ENCODE data around the gene MYCL.
"Not testable (repeated sequence)": the region's sequence is repeated elsewhere in the genome, so short reads cannot be mapped to it uniquely, and the experiment has no call there.

DNA sequence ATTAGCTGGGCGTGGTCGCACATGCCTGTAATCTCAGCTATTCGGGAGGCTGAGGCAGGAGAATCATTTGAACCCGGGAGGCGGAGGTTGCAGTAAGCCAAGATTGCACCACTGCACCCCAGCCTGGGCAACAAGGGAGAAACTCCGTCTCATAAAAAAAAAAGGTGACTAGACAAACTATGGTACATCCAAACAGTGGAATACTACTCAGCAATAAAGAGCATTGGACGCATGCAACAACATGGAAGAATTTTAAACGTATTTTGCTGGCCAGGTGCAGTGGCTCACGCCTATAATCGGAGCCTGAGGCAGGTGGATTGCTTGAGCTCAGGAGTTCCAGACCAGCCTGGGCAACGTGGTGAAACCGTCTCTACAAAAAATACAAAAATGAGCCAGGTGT is 30.7 kb downstream of the MYCL start:
- TF ChIP-seq TARDBP (IDR thresholded peaks at IDR 0.05; ENCODE audit: borderline replicate concordance); EP300 (IDR thresholded peaks at IDR 0.05; ENCODE audit: borderline replicate concordance in 1 of 2, control insufficient read depth in 1 of 2, low read depth in 2 of 2, low read length in 2 of 2); SIN3A (IDR thresholded peaks at IDR 0.05; ENCODE audit: low read depth, low read length); ZNF217 (IDR thresholded peaks at IDR 0.05); JUND (IDR thresholded peaks at IDR 0.05; ENCODE audit: low read depth, low read length); NFXL1 (IDR thresholded peaks at IDR 0.05; ENCODE audit: borderline replicate concordance); ZNF274 (IDR thresholded peaks at IDR 0.05; ENCODE audit: insufficient read depth, insufficient read length); TCF12 (IDR thresholded peaks at IDR 0.05; ENCODE audit: low read depth, low read length); POLR2A (IDR thresholded peaks at IDR 0.05; ENCODE audit: low read depth, low read length); PML (IDR thresholded peaks at IDR 0.05; ENCODE audit: low read length); YY1 (IDR thresholded peaks at IDR 0.05; ENCODE audit: low read depth, low read length); SP1 (IDR thresholded peaks at IDR 0.05; ENCODE audit: low read depth, low read length); SMC3 (IDR thresholded peaks at IDR 0.05; ENCODE audit: borderline replicate concordance, low read length): not testable (repeated sequence)
- TF ChIP-seq, protein P1, sequence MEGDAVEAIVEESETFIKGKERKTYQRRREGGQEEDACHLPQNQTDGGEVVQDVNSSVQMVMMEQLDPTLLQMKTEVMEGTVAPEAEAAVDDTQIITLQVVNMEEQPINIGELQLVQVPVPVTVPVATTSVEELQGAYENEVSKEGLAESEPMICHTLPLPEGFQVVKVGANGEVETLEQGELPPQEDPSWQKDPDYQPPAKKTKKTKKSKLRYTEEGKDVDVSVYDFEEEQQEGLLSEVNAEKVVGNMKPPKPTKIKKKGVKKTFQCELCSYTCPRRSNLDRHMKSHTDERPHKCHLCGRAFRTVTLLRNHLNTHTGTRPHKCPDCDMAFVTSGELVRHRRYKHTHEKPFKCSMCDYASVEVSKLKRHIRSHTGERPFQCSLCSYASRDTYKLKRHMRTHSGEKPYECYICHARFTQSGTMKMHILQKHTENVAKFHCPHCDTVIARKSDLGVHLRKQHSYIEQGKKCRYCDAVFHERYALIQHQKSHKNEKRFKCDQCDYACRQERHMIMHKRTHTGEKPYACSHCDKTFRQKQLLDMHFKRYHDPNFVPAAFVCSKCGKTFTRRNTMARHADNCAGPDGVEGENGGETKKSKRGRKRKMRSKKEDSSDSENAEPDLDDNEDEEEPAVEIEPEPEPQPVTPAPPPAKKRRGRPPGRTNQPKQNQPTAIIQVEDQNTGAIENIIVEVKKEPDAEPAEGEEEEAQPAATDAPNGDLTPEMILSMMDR (IDR thresholded peaks at IDR 0.05 in 2 of 3, conservative IDR thresholded peaks at IDR 0.05 in 1 of 3; ENCODE audit: control insufficient read depth in 2 of 3, extremely low read depth in 1 of 3, insufficient read depth in 1 of 3, low read depth in 3 of 3, low read length in 3 of 3), result not testable (repeated sequence)

Data from GM12878 (cell line).